Neural progenitor cell (in vitro differentiated cells): ENCODE results near the gene ADORA1. TPM values are rescaled to one million over a fixed set of nuclear protein-coding genes. Genes with fewer than 3 reads are reported as not detected.

Experiments
- DNase-seq: peaks from one replicate; pipeline ENCODE4 v3.0.0-alpha.2; 2016; ENCODE audit warnings: low spot score
- H2AFZ ChIP-seq: fragments of 200-600 bp; sonication (generic); replicated peaks from 2 replicates; pipeline ENCODE4 v1.6.1; 2016; ENCODE audit warnings: antibody characterized with exemption
- H3F3A ChIP-seq: fragments of 200-600 bp; sonication (generic); 2 replicates; pipeline ENCODE4 v1.6.1; 2016; ENCODE audit warnings: antibody characterized with exemption, low read depth
- H3K27ac ChIP-seq: fragments of 200-600 bp; sonication (generic); 2 replicates; pipeline ENCODE4 v1.5.1; 2016; ENCODE audit warnings: mild to moderate bottlenecking
- H3K27me3 ChIP-seq: fragments of 200-600 bp; sonication (generic); 2 replicates; pipeline ENCODE4 v1.6.1; 2016; ENCODE audit warnings: mild to moderate bottlenecking, moderate library complexity
- H3K36me3 ChIP-seq: fragments of 200-600 bp; sonication (generic); 2 replicates; pipeline ENCODE4 v1.5.1; 2016
- H3K4me1 ChIP-seq: fragments of 200-600 bp; sonication (generic); 2 replicates; pipeline ENCODE4 v1.6.1; 2016; ENCODE audit warnings: mixed run types
- H3K4me2 ChIP-seq: fragments of 200-600 bp; sonication (generic); 2 replicates; pipeline ENCODE4 v1.6.1; 2016
- H3K4me3 ChIP-seq: fragments of 200-600 bp; sonication (generic); 2 replicates; pipeline ENCODE4 v1.5.1; 2016
- H3K79me2 ChIP-seq: fragments of 200-600 bp; sonication (generic); 2 replicates; pipeline ENCODE4 v1.6.1; 2016; ENCODE audit warnings: low read depth
- H3K9ac ChIP-seq: fragments of 200-600 bp; sonication (generic); 2 replicates; pipeline ENCODE4 v1.6.1; 2016
- H3K9me3 ChIP-seq: fragments of 200-600 bp; sonication (generic); 2 replicates; pipeline ENCODE4 v1.5.1; 2016; ENCODE audit warnings: low read depth
- H4K20me1 ChIP-seq: fragments of 200-600 bp; sonication (generic); 2 replicates; pipeline ENCODE4 v1.6.1; 2016; ENCODE audit warnings: low read depth
- H3K27ac Mint-ChIP-seq: 3 replicates; pipeline ENCODE4 v1.8.0; 2021; ENCODE audit warnings: mixed read lengths
- H3K27me3 Mint-ChIP-seq: 2 replicates; pipeline ENCODE4 v1.8.0; 2022; ENCODE audit warnings: low read depth, mild to moderate bottlenecking, inconsistent platforms, moderate library complexity, mixed read lengths; ENCODE audit not compliant: insufficient read depth
- H3K36me3 Mint-ChIP-seq: 3 replicates; pipeline ENCODE4 v1.8.0; 2021; ENCODE audit warnings: mixed read lengths
- H3K4me1 Mint-ChIP-seq: 3 replicates; pipeline ENCODE4 v1.8.0; 2021; ENCODE audit warnings: mixed read lengths
- H3K4me3 Mint-ChIP-seq: 3 replicates; pipeline ENCODE4 v1.8.0; 2021; ENCODE audit warnings: mild to moderate bottlenecking, moderate library complexity, mixed read lengths
- H3K9me3 Mint-ChIP-seq: 3 replicates; pipeline ENCODE4 v1.8.0; 2020; ENCODE audit warnings: mixed read lengths
- EZH2 ChIP-seq: fragments of 200-600 bp; sonication (generic); IDR thresholded peaks from 2 replicates; pipeline ENCODE4 v1.6.1; 2017; ENCODE audit warnings: antibody characterized with exemption, mild to moderate bottlenecking, moderate library complexity
- EZH2phosphoT487 ChIP-seq: fragments of 200-600 bp; sonication (generic); IDR thresholded peaks from 2 replicates; pipeline ENCODE4 v1.6.1; 2017; ENCODE audit warnings: antibody characterized with exemption
- total RNA-seq: library from RNA; depleted of rRNA; stranded (reverse); fragments of >200 nt; gene quantifications from 2 replicates; pipeline ENCODE4 v1.2.3, GENCODE V29; 2015; ENCODE audit warnings: low replicate concordance
- TF ChIP-seq, protein P1 (sequence below): fragments of 200-600 bp; sonication (generic); IDR thresholded peaks from 2 replicates; pipeline ENCODE4 v1.5.1; 2017; ENCODE audit warnings: antibody characterized with exemption, mild to moderate bottlenecking

Gene ADORA1
- total RNA-seq, 1 donor from 2014 or later, result 1.1 TPM

DNA sequence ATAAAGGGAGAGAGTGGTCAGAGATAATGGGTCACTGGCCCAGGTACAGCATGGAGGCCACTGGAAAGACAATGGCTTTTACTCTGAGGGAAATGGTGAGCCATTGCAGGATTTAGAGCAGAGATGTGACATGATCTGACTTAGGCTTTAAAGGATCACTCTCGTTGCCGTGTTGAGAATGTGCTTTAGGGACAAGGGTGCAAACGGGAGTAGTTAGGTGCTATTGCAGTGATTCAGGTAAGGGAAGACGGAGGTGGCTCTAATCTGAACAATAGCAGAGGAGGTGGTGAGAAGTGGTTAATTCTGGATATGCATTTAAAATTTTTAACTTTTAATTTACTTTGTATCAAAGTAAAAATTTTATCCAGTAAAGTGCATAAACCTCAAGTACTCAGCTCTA lies 9.8 kb downstream of the ADORA1 start:
- H3K27me3 Mint-ChIP-seq, result peaks cover 5% of the 10 kb centered on the region
- Histone ChIP-seq H3K9ac (no peak overlapping the region), H4K20me1 (no peaks in the 10 kb centered on the region), H3K4me3 (no peak overlapping the region), H3K36me3 (no peaks in the 10 kb centered on the region), H3K27me3 (no peaks in the 10 kb centered on the region), H3K27ac (no peak overlapping the region), H3K4me1 (peaks cover 16% of the 10 kb centered on the region), H3F3A (peaks cover 7% of the 10 kb centered on the region), H2AFZ (no peak overlapping the region), H3K79me2 (no peaks in the 10 kb centered on the region), H3K4me2 (no peak overlapping the region), H3K9me3 (no peaks in the 10 kb centered on the region)
- no peak overlapping the region for H3K27ac Mint-ChIP-seq
- peaks cover 15% of the 10 kb centered on the region for H3K4me1 Mint-ChIP-seq
- H3K36me3 Mint-ChIP-seq, result peaks cover 2% of the 10 kb centered on the region
- no peak for DNase-seq
- TF ChIP-seq EZH2, result no peak
- no peak for TF ChIP-seq EZH2phosphoT487
- no peak overlapping the region for H3K4me3 Mint-ChIP-seq
- H3K9me3 Mint-ChIP-seq, result peaks cover 2% of the 10 kb centered on the region

DNA sequence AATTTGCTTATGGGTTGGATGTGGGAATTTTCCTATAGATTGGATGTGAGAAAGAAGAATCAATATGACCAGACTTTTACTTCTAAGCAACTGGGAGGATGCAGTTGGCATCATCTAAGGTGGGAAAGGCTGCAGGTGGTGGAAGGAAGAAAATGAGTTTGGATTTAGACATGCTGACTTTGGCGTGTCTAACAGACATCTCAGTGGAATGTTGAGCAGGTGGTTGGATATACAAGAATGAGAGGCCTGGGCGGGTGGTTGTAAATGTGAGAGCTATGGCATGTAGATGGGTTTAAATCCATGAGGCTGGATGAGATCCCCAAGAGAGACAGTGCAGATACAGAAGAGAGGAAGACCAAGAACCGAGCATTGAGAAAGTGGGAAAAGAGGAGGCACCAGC lies 10.5 kb downstream of the ADORA1 start:
- Histone ChIP-seq H3K4me1 (peaks cover 16% of the 10 kb centered on the region), H3K27me3 (no peaks in the 10 kb centered on the region), H3K9ac (no peak overlapping the region), H3K4me2 (no peak overlapping the region), H3K36me3 (no peaks in the 10 kb centered on the region), H4K20me1 (no peaks in the 10 kb centered on the region), H3K79me2 (no peaks in the 10 kb centered on the region), H3F3A (peaks cover 7% of the 10 kb centered on the region), H3K27ac (no peak overlapping the region), H3K4me3 (no peak overlapping the region), H3K9me3 (no peaks in the 10 kb centered on the region), H2AFZ (no peak overlapping the region)
- peaks cover 2% of the 10 kb centered on the region for H3K36me3 Mint-ChIP-seq
- DNase-seq, result no peak
- no peak overlapping the region for H3K4me3 Mint-ChIP-seq
- peaks cover 15% of the 10 kb centered on the region for H3K4me1 Mint-ChIP-seq
- no peak for TF ChIP-seq EZH2
- TF ChIP-seq EZH2phosphoT487, result no peak
- TF ChIP-seq, protein P1, sequence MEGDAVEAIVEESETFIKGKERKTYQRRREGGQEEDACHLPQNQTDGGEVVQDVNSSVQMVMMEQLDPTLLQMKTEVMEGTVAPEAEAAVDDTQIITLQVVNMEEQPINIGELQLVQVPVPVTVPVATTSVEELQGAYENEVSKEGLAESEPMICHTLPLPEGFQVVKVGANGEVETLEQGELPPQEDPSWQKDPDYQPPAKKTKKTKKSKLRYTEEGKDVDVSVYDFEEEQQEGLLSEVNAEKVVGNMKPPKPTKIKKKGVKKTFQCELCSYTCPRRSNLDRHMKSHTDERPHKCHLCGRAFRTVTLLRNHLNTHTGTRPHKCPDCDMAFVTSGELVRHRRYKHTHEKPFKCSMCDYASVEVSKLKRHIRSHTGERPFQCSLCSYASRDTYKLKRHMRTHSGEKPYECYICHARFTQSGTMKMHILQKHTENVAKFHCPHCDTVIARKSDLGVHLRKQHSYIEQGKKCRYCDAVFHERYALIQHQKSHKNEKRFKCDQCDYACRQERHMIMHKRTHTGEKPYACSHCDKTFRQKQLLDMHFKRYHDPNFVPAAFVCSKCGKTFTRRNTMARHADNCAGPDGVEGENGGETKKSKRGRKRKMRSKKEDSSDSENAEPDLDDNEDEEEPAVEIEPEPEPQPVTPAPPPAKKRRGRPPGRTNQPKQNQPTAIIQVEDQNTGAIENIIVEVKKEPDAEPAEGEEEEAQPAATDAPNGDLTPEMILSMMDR, result no peak
- H3K9me3 Mint-ChIP-seq, result peaks cover 2% of the 10 kb centered on the region
- peaks cover 3% of the 10 kb centered on the region for H3K27me3 Mint-ChIP-seq
- no peak overlapping the region for H3K27ac Mint-ChIP-seq

DNA sequence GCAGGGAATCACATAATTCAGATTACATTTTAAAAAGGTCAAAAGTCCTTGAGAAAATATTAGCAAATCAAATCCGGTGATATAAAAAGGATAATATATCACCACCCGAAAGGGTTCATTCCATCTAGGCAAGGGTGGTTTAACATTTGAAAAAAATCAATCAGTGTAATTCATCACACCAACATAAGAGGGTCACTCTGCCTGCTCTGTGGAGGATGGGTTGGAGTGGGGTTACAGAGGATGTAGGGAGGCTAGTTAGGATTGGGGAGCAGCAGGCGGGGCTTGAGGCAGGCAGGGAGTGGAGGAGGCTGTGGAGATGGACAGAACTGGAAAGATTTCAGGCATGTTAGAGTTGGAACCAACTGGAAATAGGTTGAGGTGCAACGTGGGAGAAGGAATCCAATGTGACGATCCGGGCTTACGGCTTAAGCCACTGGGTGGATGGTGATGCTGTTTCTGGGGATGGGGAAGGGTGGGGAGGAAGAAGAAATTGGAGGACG lies 12.5 kb downstream of the ADORA1 start:
- H4K20me1 ChIP-seq, result no peaks in the 10 kb centered on the region
- H3K27ac Mint-ChIP-seq, result no peak overlapping the region
- TF ChIP-seq EZH2 (no peak), EZH2phosphoT487 (no peak)
- TF ChIP-seq, protein P1, result no peak
- H3K4me1 ChIP-seq, result peaks cover 5% of the 10 kb centered on the region
- H3K4me3 Mint-ChIP-seq, result no peak overlapping the region
- H3K4me2 ChIP-seq, result no peak overlapping the region
- H3K36me3 Mint-ChIP-seq, result peaks cover 3% of the 10 kb centered on the region
- H3K79me2 ChIP-seq, result no peaks in the 10 kb centered on the region
- H3K27me3 ChIP-seq, result no peaks in the 10 kb centered on the region
- peaks cover 21% of the 10 kb centered on the region for H3K4me1 Mint-ChIP-seq
- no peaks in the 10 kb centered on the region for H3K9me3 ChIP-seq
- no peak overlapping the region for H3K9ac ChIP-seq
- no peak overlapping the region for H2AFZ ChIP-seq
- H3K9me3 Mint-ChIP-seq, result peaks cover 2% of the 10 kb centered on the region
- peaks cover 3% of the 10 kb centered on the region for H3K27me3 Mint-ChIP-seq
- DNase-seq, result no peak
- no peaks in the 10 kb centered on the region for H3K36me3 ChIP-seq
- no peaks in the 10 kb centered on the region for H3F3A ChIP-seq
- no peak overlapping the region for H3K4me3 ChIP-seq
- H3K27ac ChIP-seq, result no peak overlapping the region

DNA sequence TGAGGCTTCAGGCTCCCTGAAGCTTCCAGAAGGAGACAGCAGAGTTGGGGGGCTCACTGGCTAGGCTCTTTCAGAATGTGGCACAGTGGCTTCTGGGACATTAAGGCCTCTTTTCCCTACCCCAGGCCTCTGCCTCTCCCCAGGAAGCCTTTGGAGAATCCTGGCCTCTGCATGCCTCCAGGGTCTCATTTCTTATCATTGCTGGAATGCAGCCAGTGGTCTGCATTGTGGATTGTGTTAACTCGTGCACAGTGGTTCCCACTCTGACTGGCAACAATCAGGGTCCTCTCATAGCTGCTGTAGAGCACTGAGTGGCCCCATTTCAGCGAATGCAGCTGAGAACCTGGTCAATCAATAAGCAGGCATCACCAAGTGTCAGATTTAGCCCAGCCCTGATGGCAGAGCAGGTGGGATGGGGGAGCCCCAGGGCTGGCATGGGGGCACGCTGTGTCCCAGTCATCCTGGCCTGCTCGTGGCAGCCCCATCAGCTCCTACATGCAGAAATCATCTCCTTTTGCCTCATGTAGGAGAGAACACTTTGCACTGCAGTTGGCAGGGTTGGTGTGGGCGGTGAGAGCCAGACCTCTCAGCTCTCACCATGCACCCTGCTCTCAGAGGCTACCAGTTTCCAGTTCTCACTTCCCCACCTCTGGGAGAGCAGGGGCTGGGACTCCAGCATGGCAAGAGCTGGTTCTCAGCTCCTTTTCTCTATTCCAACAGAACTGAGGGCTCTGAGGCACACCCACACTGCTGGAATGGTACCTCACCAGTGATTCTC lies 13.4 kb downstream of the ADORA1 start:
- Histone ChIP-seq H3F3A (no peaks in the 10 kb centered on the region), H3K36me3 (no peaks in the 10 kb centered on the region), H3K79me2 (no peaks in the 10 kb centered on the region), H3K27ac (no peak overlapping the region), H4K20me1 (no peaks in the 10 kb centered on the region), H3K4me2 (no peak overlapping the region), H2AFZ (no peak overlapping the region), H3K4me3 (no peak overlapping the region), H3K9ac (no peak overlapping the region), H3K27me3 (no peaks in the 10 kb centered on the region), H3K4me1 (peaks cover 5% of the 10 kb centered on the region), H3K9me3 (no peaks in the 10 kb centered on the region)
- H3K4me3 Mint-ChIP-seq, result no peak overlapping the region
- no peak overlapping the region for H3K27ac Mint-ChIP-seq
- TF ChIP-seq EZH2 (no peak), EZH2phosphoT487 (no peak)
- TF ChIP-seq, protein P1, result no peak
- DNase-seq, result no peak
- H3K36me3 Mint-ChIP-seq, result peaks cover 3% of the 10 kb centered on the region
- H3K9me3 Mint-ChIP-seq, result peaks cover 2% of the 10 kb centered on the region
- peaks cover 30% of the 10 kb centered on the region for H3K4me1 Mint-ChIP-seq
- H3K27me3 Mint-ChIP-seq, result peaks cover 3% of the 10 kb centered on the region
